GM21529 (cell line): ENCODE results near the gene NPAS3.

Experiments used
- ATAC-seq: cut with Tn5 transposase; IDR thresholded peaks from one replicate; pipeline ENCODE4 v1.9.1; 2021; ENCODE audit not compliant: unreplicated experiment

Gene NPAS3

DNA sequence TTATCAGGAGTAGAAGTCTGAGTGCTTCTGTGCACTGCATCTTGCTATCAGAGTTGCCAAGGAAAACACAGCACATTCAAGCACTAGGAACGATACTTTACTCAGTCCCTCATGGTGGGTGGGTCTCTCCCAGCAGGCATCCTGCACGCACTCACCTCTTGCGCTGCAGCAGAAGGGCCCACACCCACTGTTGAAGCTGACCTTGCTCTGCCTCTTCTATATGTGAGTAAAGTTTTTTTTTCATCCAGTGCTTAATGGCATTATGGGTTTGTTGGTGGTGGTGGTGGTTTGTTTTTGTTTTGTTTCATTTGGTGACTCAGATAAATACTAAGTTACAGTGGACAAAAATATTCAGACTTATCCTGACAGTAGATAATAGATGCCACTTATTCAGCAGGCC, 663.7 kb downstream of the NPAS3 start:
- no peak for ATAC-seq

DNA sequence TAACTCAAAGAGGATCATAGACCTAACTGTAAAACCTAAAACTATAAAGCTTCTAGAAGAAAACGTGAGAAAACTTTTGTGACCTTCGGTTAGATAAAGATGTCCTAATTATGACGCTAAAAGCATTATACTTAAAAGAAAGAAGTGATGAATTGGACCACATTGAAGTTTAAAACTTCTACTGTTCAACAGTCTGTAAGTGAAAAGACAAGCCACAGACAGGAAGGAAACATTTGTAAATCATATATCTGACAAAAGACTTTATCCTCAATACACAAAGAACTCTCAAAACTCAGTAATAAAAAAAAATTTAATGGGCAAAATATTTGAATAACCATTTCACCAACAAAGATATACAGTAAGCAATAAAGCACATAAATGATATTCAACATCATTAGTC, 667.9 kb downstream of the NPAS3 start:
- ATAC-seq = no peak

DNA sequence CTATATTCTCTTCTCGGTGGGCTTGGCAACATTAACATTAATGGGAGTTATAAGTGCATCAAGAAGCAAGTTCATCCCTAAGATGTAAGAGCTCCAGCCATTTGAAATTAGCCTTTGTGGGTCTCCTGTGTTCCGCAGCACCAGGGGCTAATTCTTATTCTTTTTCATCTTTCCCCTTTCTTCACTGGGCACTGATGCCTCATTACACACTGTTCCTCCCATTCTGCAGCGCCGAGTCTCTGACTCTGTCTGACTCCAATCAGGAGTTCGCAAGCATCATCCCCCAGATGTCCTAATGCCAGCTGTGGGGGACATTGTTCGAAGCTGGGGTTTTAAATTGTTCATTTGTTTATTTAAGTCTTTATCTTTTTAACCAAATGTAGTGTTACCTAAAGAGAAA, 670.9 kb downstream of the NPAS3 start:
- no peak for ATAC-seq

- no peak for ATAC-seq
Measured at GRCh38 chr14:33610121-33610520, 671.4 kb downstream of the NPAS3 start.

DNA sequence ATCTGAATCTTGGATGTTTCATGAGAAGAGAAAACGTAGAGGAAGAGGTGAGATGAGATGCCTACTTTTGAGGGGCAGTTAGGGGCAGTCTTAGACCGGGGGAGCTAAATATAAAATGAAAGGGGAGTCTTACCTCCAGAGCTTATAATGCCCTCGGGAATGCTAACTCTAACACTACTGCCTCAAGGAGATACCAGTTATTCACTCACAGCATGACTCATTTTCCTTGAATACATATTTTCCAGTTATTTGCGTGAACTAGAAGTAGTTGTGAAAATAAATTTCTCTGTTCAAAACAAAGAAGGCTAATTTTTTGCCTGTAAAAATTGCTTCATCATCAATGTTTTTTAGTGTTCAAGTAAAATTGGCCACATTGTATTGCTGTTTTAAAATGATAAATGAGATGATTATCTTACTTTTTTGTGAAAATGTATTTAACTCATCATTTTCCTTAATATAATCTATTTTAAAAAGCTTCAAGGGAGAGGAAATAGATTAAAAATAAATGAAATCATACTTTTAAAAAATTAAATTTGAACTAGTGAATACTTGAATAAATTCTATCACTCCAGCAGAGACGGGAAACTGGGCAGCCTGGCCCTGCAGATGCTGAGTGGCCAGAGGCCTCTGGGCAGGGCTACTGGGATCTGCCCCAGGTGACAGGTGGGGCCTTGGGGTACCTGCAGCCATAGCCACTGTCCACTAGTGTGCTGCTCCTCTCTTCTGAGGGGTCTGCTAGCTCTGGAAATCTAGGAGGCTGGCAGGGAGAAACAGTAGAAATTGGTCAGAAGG, 672.9 kb downstream of the NPAS3 start:
- ATAC-seq = no peak

DNA sequence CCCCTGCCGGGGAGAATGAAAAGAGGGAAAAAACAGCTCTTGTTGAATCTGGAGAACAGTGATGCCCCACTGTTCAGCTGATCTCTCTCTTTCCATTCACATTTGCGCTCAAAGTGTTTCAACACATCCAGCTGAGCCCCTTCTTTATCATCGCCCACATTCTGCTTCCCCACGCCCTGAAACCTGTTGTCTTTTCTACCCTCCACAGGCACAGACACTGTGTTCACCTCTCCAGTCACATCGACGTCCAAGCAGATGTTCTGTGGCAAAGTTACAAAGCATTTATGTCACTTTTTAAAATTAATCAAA, 673.5 kb downstream of the NPAS3 start:
- ATAC-seq = no peak

- ATAC-seq = no peak
Measured at GRCh38 chr14:33617154-33617553, 678.5 kb downstream of the NPAS3 start.

DNA sequence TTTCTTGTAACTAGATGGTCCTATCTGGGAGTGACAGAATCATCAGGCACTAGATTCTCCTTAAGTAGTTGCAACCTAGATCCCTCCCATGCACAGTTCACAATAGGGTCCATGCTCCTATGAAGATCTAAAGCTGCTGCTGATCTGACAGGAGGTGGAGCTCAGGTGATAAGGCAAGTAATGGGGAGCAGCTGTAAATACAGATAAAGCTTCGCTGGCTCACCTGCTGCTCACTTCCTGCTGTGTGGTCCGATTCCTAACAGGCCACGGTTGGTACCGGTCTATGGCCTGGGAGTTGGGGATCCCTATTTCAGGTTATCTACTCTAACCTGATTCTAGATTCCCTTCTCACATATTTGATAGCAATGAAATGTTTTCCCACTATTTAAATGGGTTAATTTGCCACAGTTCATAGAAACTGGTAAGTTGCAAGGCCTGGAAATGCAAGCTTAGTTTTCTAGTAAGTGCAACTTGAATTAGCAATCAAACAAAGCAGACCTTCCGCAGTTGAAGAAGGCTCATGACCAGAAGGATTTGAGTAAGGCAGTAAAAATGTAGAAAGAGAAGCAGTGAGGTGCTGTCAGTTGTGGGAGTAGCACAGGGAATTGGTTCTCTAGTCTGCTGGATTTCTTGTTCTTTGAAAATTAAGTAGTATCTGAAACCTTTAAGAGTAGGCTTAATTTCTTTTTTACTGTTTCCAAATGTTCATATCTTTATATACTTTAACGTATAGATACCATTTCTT, 679.9 kb downstream of the NPAS3 start:
- ATAC-seq = no peak

GRCh38 chr14:33622496-33622895, 683.8 kb downstream of the NPAS3 start:
- ATAC-seq = no peak

- ATAC-seq = no peak
Measured at GRCh38 chr14:33629792-33630191, 691.1 kb downstream of the NPAS3 start.

DNA sequence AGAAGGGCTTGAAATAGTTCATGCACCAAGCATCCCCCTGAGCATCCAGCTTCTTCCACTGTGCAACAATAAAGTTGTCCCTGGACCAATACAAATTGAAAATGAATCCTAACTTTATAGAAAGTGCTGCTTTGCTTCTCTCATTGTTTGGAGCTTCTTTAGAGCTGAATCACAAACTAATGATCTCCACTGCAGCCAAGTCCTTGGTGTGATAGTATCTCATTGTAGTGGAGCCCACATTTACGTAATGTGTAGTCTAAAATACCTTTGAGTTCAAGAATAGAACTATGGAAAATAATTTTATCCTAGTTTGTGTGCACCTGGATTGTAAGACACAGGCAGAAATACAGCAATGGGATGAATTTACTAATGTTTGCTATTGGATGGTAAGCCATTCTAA, 692.3 kb downstream of the NPAS3 start:
- no peak for ATAC-seq

DNA sequence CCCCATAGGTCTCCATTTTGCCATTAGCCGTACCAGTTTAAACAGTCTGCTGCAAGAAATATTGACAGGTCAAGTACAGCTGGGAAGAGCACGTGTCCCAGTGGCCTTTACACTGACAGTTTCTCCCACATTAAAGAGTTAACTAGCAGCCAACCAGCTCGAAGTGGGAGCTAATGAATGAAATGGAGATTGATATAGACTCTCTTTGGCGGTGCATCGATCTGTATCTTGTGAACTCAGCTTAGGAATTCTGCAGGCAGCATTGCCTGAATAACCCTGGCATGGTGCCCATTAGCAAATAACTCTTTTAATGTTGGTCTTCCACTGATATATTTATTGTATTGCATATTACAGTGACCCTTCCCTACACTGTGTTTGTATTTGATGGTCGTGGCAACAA, 692.8 kb downstream of the NPAS3 start:
- no peak for ATAC-seq

DNA sequence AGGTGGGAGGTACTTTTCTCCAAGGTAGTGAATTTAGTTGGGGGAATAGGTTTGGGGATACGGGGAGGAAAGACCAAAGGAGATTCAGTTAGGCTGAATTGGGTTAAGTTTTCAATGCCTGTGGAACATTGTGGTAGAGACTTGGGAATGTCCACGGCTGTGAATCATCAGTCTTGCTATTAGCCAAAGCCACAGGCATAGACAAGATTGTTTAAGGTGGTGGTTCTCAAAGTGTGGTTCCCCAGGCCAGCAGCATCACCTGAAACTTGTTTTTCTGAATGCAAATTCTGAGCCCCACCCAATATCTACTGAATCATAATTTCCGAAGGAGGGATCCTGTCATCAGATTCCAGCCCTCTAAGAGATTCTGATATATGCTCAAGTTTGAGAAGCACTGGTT, 696.0 kb downstream of the NPAS3 start:
- no peak for ATAC-seq

DNA sequence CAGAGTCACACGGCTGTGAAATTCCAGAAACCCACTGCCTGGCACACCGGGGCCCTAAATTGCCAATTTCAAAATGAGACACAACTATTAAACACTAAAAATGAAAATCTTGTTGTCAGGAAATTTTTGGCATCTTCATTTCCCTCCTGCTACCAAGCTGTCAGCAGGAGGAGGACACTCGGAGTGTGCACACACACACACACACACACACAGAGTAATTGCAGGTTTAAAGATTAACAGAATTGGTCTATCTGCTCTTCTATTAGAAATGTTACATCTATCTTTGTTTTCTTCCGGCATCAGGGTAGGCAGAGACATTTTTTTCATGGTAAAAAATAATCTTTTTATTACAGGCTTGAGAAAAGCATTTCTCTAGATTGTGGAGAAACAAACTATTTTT, 698.0 kb downstream of the NPAS3 start:
- no peak for ATAC-seq

GRCh38 chr14:33642080-33642479, 703.4 kb downstream of the NPAS3 start:
- no peak for ATAC-seq

DNA sequence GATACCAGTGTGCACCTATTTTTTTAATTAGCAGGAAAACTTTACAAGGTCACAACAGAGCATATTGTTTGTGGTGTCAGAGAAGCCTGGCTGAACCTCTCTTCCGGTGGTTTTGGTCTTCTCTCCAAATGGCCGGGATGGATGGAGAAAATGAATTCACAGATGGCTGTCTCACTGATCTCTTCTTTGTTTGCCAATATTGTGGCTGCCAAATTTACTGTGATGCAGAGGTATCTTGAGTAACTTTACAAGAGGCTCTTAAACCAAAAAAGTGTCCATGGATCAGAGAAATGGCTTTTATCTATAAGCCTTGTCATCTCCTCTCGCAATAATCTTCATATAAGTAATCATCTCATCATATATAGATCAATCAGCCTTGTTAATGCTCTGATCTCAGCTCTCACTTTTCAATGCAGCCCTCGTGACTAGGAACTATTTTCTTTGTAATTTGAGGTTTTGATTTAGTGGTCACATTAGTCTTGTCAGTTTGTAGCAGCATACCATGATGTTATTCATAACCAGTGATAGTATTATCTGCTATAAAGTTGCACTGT, 704.1 kb downstream of the NPAS3 start:
- no peak for ATAC-seq

DNA sequence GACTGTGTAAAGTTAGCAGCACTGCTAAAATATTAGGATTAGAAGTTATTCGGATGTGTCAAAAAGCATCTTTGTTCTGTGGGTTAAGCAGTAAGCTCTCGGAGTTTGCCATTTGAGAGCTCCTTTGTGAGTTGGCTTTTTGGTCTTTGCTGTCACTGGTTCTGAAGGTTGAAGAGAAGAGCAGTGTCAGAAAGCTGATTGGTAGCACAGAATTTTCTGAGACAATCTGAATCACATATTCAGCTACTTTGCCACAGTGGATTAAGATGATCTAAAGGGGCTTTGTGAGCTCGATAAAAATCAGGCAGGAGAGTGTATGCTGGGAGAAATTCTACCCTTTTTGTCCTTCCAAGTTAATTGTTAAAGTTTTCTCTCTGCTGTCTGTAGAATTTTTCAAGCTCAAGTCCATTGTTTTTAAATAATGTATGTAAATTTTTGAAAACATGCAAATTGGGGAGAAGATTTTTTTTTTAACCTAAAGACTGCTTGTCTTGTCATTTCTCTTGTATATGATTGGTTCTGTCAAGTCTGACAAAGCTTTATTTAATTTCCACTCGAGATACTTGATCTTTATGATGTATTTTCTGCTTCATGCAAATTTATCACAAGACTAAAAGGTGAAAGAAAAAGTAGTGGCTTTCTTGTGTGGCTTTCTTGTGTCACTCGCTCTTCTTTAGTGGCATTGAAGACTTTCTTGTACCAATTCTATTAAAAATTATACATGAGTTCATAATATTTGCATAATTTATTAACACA, 704.9 kb downstream of the NPAS3 start:
- no peak for ATAC-seq

DNA sequence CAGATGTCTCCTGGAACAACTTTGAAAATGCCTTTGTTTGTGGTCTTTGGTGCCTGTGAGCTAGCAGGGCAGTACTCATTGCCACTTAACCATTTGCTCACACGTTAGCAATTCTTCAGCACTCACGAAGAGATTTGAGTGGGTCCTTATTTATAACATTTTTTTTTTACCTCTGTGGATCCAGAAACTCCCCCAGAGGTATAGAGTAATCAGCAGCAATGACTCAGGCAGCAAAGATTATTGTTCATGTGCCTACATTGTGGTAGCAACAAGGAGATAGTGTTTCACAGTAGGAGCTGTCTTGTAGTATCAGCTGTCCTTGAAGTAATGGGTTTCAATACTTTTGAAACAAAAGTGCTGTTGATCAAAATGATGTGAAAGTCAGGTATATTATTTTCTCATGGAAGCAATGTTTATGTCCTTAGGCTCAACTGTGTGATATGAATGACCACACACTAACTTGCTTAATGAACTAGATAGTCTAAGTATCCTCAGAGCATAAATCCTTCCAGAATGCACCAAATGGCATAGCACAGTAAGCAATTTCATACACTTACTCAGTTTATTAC, 708.1 kb downstream of the NPAS3 start:
- ATAC-seq = no peak

GRCh38 chr14:33647385-33647786, 708.7 kb downstream of the NPAS3 start:
- ATAC-seq = no peak

DNA sequence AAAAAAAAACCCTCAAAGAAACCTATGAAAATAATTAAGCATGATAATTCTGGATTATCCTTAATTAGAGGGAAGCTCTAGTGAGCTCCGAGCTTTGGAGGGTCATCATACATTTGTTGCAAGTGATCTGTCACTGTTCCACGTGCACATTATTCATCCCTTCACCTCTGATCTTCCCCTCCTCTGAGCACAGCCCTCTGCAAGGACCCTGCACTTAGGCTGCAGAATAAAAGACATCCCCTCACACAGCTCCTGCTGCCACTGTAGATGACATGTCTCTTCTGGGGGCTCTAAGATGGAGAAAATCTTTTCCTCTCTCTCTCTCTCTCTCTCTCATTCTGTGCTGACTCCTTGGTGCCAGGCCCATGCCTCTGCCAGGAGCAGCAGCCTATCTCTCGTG, 711.8 kb downstream of the NPAS3 start:
- no peak for ATAC-seq

GRCh38 chr14:33652566-33653307, 714.1 kb downstream of the NPAS3 start:
- ATAC-seq = no peak
